ENCODE measurements around the gene MTMR11. TPM values are rescaled to one million over a fixed set of nuclear protein-coding genes. Genes with fewer than 3 reads are reported as not detected.
"Not testable (repeated sequence)": the region's sequence is repeated elsewhere in the genome, so short reads cannot be mapped to it uniquely, and the experiment has no call there.

MTMR11 gene
- total RNA-seq, 1 experiment from 2014 or later, result 10.5 TPM

DNA sequence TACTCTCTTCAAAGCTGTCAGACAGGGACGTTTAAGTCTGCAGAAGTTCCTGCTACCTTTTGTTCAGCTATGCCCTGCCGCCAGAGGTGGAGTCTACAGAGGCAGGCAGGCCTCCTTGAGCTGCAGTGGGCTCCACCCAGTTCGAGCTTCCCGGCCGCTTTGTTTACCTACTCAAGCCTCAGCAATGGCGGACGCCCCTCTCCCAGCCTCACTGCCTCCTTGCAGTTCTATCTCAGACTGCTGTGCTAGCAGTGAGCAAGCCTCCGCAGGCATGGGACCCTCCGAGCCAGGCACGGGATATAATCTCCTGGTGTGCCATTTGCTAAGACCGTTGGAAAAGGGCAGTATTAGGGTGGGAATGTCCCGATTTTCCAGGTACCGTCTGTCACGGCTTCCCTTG lies 20.9 kb upstream of the MTMR11 start:
- H3K4me2 ChIP-seq (ENCODE audit: low read length); CTCF ChIA-PET; H3K9ac ChIP-seq (ENCODE audit: low read length); H3K9me3 ChIP-seq (ENCODE audit: control insufficient read depth in 1 of 2, insufficient read depth in 1 of 2, low read depth in 1 of 2, low read length in 2 of 2); H2AFZ ChIP-seq (ENCODE audit: low read depth, low read length, poor library complexity, severe bottlenecking); H3K4me1 ChIP-seq (ENCODE audit: control insufficient read depth in 1 of 2, insufficient read depth in 2 of 2, low read length in 2 of 2); ATAC-seq; H3K36me3 ChIP-seq (ENCODE audit: control insufficient read depth in 1 of 2, insufficient read depth in 2 of 2, low read length in 2 of 2); intact Hi-C loops (cut with micrococcal nuclease); H3K27ac ChIP-seq (ENCODE audit: low read depth, low read length); H3K9me2 ChIP-seq (ENCODE audit: insufficient read depth); H4K20me1 ChIP-seq (ENCODE audit: insufficient read depth); H3K4me3 ChIP-seq (replicated peaks in 1 of 2; ENCODE audit: low read depth in 1 of 2, low read length in 2 of 2); BruUV-seq (replicated peaks); POLR2A ChIA-PET; H3K27me3 ChIP-seq (ENCODE audit: insufficient read depth, low read length); H3K79me2 ChIP-seq (ENCODE audit: insufficient read depth, low read length); DNase-seq (ENCODE audit: low read depth, low spot score): not testable (repeated sequence)
- RAD21 ChIA-PET (ENCODE audit: low non-redundant PET in 1 of 2, low total read pairs in 2 of 2, uncharacterized antibody in 2 of 2, unreplicated experiment in 2 of 2), result interaction anchor here in 1 of 2 experiments (0.7 kb wide), 1 partner anchor 93 kb away, joined by 4 read pairs; no protein-coding TSS in a partner anchor

GRCh38 chr1:149949911-149950310 lies 13.2 kb upstream of the MTMR11 start:
- ATAC-seq, result no peak
- POLR2A ChIA-PET, result no interaction called here

More at GRCh38 chr1:149949911-149950310, 13.2 kb upstream of the MTMR11 start:
- Histone ChIP-seq H3K4me3 (replicated peaks in 1 of 2; ENCODE audit: low read depth in 1 of 2, low read length in 2 of 2) (no peak overlapping the region), H3K36me3 (ENCODE audit: control insufficient read depth in 1 of 2, insufficient read depth in 2 of 2, low read length in 2 of 2) (peaks cover 0 to 9% of the 10 kb centered on the region in 2 experiments; a peak in 3 of 4 replicates), H3K79me2 (ENCODE audit: insufficient read depth, low read length) (no peaks in the 10 kb centered on the region), H3K27ac (ENCODE audit: low read depth, low read length) (no peak overlapping the region), H3K4me1 (ENCODE audit: control insufficient read depth in 1 of 2, insufficient read depth in 2 of 2, low read length in 2 of 2) (no peaks in the 10 kb centered on the region), H3K9me2 (ENCODE audit: insufficient read depth) (no peaks in the 10 kb centered on the region), H2AFZ (ENCODE audit: low read depth, low read length, poor library complexity, severe bottlenecking) (no peak overlapping the region), H3K9me3 (ENCODE audit: control insufficient read depth in 1 of 2, insufficient read depth in 1 of 2, low read depth in 1 of 2, low read length in 2 of 2) (no peaks in the 10 kb centered on the region), H3K27me3 (ENCODE audit: insufficient read depth, low read length) (no peaks in the 10 kb centered on the region), H3K9ac (ENCODE audit: low read length) (no peak overlapping the region), H3K4me2 (ENCODE audit: low read length) (no peak overlapping the region), H4K20me1 (ENCODE audit: insufficient read depth) (no peaks in the 10 kb centered on the region)
- TF ChIP-seq CEBPB (IDR thresholded peaks at IDR 0.05; ENCODE audit: low read depth) (no peak), MAX (IDR thresholded peaks at IDR 0.05) (no peak), EGR1 (IDR thresholded peaks at IDR 0.05; ENCODE audit: low read depth) (no peak), CTCF (IDR thresholded peaks at IDR 0.05 in 2 of 3, conservative IDR thresholded peaks at IDR 0.05 in 1 of 3; ENCODE audit: borderline replicate concordance in 1 of 3, insufficient read depth in 1 of 3, low read depth in 2 of 3, low read length in 2 of 3) (no peak), POLR2AphosphoS5 (IDR thresholded peaks at IDR 0.05; ENCODE audit: low read depth, low read length) (no peak), YY1 (IDR thresholded peaks at IDR 0.05; ENCODE audit: extremely low read depth, insufficient replicate concordance, low read depth, low read length) (no peak), SIN3A (IDR thresholded peaks at IDR 0.05; ENCODE audit: low read depth) (no peak), ELF1 (IDR thresholded peaks at IDR 0.05; ENCODE audit: borderline replicate concordance, low read depth) (no peak), POLR2A (IDR thresholded peaks at IDR 0.05; ENCODE audit: borderline replicate concordance, extremely low read depth, insufficient read depth, insufficient read length) (no peak)
- TF ChIP-seq, protein P1, sequence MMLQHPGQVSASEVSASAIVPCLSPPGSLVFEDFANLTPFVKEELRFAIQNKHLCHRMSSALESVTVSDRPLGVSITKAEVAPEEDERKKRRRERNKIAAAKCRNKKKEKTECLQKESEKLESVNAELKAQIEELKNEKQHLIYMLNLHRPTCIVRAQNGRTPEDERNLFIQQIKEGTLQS (IDR thresholded peaks at IDR 0.05), result no peak
- ChIA-PET RAD21 (ENCODE audit: low non-redundant PET in 1 of 2, low total read pairs in 2 of 2, uncharacterized antibody in 2 of 2, unreplicated experiment in 2 of 2) (interaction anchor here in 1 of 2 experiments (1.1 kb wide), 1 partner anchor 39 kb away, joined by 3 read pairs; no protein-coding TSS in a partner anchor), CTCF (no interaction called here)
- BruUV-seq (replicated peaks), result no TSS peak
- intact Hi-C loops (cut with micrococcal nuclease), result no loop called here
- DNase-seq (ENCODE audit: low read depth, low spot score), result no peak

Data from HCT116 (cell line).